ENCODE results near the gene NDUFA8.

Gene NDUFA8

DNA sequence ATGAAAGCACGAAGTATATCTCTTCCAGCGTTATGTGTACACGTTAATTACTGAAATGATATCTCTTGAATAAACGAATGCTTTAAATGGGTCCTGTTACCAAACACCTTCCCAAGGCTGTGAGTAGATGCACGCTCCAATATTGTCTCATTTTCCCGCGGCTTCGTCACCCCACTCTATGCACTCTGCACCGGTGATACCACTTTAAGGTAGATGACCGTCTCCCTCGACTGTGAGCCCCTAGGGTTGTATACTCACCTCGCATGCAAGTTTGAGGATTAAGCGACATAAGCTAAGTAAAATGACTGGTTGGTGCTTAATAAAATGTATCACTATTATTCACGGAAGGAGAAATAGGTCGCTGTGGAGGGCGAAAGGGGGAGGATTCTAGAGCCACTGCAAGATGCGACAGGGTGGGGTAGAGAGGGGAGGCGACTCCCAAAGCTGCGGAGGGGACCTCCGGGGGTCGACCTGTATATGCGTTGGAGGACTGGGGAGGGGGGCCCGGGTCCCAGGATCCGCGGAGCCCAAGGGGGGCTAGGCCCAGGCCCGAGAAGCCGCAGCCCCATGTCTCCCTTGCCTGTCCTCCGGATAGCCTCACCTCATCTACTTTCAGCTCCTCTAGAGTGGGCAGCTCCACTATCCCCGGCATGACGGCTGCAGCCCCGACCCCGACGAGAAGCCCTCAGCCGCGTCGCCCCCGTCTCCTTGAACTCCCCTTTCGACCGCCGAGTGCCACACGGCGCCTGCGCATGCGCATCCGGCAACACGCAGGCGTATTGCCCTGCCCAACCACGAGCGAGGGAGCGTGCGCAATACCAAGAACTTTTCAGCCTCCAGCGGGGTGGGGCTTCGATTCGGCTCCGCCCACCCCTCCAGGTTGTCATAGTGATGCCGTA, at the start of gene NDUFA8, which contains the start of gene MORN5:
Gene NDUFA8 (minus strand): TSS at position 754 of the 899 bp plus-strand sequence. CDS start 102 bp downstream, at position 652.
Gene MORN5 (plus strand): TSS at position 883 of the 899 bp plus-strand sequence. CDS start 65 bp downstream, outside the sequence.
- H3K27ac Mint-ChIP-seq, result peak within 1 kb of the TSS; percentile 95
- peaks cover 21% of the 10 kb centered on the region for H3K27me3 Mint-ChIP-seq (ENCODE audit: low read depth)
- peaks cover 21% of the 10 kb centered on the region for H3K4me1 Mint-ChIP-seq (ENCODE audit: low read depth)
- H3K9me3 Mint-ChIP-seq, result peaks cover 6% of the 10 kb centered on the region
- H3K36me3 Mint-ChIP-seq (ENCODE audit: low read depth), result peaks cover 4% of the 10 kb centered on the region
- H3K4me3 Mint-ChIP-seq, result peak within 1 kb of the TSS; percentile 99
- DNase-seq (ENCODE audit: low spot score), result peak; percentile 95

DNA sequence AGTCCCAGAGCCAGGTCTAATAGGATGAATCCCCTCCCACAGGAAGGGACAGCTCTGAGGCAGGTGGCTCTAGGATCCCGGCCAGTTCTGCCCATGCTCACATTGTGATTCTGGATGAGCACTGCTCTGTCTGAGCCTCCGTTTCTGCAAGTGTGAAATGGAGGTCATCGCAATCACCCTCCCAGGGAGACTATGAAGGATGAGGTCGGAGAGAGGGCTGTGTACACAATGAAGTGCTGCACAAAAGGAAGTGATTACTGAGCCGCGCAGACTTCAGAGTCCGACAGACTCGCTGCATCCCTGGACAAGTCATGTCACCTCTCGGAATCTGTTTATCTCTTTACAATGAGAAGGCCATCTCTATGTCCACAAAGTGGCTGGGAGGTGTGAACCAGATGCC, 47.5 kb upstream of the NDUFA8 start:
- peaks cover 14% of the 10 kb centered on the region for H3K27me3 Mint-ChIP-seq (ENCODE audit: low read depth)
- H3K36me3 Mint-ChIP-seq (ENCODE audit: low read depth), result no peaks in the 10 kb centered on the region
- no peak overlapping the region for H3K27ac Mint-ChIP-seq
- no peak for DNase-seq (ENCODE audit: low spot score)
- H3K9me3 Mint-ChIP-seq, result no peaks in the 10 kb centered on the region
- no peak overlapping the region for H3K4me3 Mint-ChIP-seq
- H3K4me1 Mint-ChIP-seq (ENCODE audit: low read depth), result no peaks in the 10 kb centered on the region

DNA sequence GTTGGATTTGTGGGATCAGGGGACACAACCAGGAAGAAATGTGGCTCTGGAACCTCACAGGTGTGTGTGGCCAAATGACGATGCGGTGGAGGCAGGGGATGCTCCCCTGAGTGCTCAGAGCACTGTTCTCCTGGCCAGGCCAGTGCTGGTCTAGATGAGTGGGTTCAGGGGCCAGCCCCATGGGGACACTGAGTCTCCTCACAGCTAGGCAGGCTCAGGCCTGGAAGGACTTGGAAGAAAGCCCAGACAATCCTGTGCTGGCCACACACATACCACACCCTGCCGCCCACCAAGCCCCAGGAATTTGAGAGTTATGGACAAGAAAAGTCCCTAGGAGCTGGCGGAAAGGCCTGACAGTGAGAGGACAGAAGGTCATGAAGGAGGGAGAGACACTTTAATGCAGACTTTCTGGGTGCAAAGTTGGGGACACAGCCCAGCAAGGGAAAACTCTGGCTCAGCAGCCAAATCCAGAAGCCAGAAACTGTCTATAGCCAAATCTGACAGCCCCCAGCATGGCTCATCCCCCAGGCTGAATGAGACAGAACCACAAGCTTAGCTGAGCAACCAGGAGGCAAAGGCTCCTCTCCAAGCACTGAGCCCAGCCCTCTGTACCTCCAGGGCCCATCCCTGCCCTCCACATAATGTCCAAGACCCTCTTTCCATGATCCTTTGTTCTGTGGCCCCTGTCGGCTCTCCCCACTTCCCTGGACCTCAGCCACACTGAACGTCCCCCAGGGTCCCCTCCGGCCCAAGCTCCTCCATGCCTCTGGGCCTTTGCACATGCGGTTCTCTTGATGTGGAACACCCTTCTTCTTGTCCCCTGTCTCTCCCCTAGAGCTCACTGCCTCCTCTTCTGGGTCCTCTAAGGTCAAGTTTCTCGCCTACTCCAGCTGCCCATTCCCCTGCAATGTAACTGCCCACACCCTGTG, 46.8 kb upstream of the NDUFA8 start:
- Mint-ChIP-seq H3K4me3 (no peak overlapping the region), H3K4me1 (ENCODE audit: low read depth) (no peaks in the 10 kb centered on the region), H3K27ac (no peak overlapping the region), H3K36me3 (ENCODE audit: low read depth) (no peaks in the 10 kb centered on the region), H3K27me3 (ENCODE audit: low read depth) (peaks cover 7% of the 10 kb centered on the region), H3K9me3 (no peaks in the 10 kb centered on the region)
- no peak for DNase-seq (ENCODE audit: low spot score)

DNA sequence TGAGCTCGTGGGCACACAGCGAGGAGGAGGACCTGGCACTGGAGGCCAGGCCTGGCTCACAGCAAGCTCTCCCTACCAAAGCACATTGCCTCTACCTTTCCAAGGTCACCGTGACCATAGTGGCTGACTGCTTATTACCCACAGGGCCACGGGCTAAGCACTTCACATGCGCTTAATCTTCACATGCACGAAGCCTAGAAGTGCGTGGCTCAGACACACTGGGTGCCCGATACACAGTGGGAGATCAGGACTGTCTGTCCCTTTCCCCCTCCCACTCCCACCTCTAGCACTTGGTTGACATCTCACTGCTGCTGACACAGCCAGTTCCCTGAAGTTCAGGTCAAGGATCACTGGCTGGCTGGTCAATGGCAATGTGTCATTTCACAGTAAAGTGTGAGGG, 45.6 kb upstream of the NDUFA8 start:
- H3K4me3 Mint-ChIP-seq, result no peak overlapping the region
- H3K9me3 Mint-ChIP-seq, result no peaks in the 10 kb centered on the region
- DNase-seq (ENCODE audit: low spot score), result no peak
- H3K27me3 Mint-ChIP-seq (ENCODE audit: low read depth), result peaks cover 5% of the 10 kb centered on the region
- no peaks in the 10 kb centered on the region for H3K36me3 Mint-ChIP-seq (ENCODE audit: low read depth)
- no peaks in the 10 kb centered on the region for H3K4me1 Mint-ChIP-seq (ENCODE audit: low read depth)
- H3K27ac Mint-ChIP-seq, result no peak overlapping the region

DNA sequence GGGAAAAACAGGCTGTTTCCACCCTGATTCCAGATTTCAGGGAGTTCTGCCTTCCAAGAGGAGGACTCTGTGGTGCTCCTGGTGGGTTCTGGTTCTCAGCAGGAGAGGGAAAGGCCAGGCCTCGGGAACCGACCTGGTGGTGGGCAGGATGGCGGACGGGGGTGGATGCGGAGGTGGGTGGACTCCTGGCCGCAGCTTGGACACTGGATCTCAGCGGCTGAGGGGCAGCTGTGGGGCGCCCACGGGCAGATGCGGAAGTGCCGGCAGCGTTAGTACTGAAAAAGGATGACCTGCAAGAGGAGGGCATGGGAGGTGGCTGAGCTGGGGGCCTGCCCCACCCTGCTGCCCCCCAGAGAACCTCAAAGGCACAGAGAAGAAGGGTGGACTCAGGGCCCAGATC, 44.9 kb upstream of the NDUFA8 start:
- H3K9me3 Mint-ChIP-seq, result no peaks in the 10 kb centered on the region
- DNase-seq (ENCODE audit: low spot score), result no peak

DNA sequence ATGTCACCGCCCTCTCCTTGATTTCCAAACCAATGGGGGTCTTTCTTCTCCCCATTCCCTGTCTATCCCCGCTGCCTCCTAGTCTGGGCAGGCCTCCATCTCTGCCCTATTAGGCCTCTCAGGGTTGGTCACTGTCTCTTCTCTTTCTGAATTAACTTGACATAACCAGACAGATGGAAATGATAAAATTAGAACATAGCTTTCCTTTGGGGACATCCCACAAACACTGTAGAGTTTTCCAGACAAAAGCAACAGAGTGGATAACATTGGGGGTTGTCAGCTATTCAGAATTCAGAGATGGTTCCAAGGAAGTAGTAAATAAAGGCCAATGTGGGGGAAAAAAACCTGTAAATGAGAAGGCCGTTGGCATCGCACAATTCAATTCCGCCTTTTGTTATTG, 44.5 kb upstream of the NDUFA8 start:
- no peak overlapping the region for H3K4me3 Mint-ChIP-seq

More for the DNA sequence above, 44.9 kb upstream of the NDUFA8 start:
- Mint-ChIP-seq H3K4me1 (ENCODE audit: low read depth) (no peaks in the 10 kb centered on the region), H3K4me3 (no peak overlapping the region), H3K27me3 (ENCODE audit: low read depth) (peaks cover 5% of the 10 kb centered on the region), H3K27ac (no peak overlapping the region), H3K36me3 (ENCODE audit: low read depth) (no peaks in the 10 kb centered on the region)

DNA sequence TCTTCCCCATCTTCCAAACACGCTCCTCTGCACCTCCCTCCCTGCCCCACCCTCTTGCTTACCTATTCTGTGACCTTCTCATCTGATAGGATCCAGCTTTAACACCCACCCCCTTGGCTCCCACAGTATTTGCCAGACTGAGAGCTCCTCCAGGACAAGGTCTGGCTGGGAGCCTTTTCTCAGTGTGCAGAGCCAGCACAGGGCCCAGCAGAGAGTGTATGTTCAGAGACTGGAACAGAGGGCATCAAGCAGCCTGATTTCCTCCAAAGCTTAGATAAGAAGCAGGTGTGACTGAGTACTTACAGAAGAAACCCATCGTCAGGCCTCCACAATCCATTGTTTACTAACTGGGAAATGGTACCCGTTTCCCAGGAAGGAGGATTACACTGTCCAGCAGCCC, 42.5 kb upstream of the NDUFA8 start:
- Mint-ChIP-seq H3K27me3 (ENCODE audit: low read depth) (peaks cover 5% of the 10 kb centered on the region), H3K27ac (no peak overlapping the region), H3K36me3 (ENCODE audit: low read depth) (no peaks in the 10 kb centered on the region), H3K4me1 (ENCODE audit: low read depth) (no peaks in the 10 kb centered on the region), H3K9me3 (no peaks in the 10 kb centered on the region), H3K4me3 (no peak overlapping the region)
- no peak for DNase-seq (ENCODE audit: low spot score)

More for the DNA sequence above, 44.5 kb upstream of the NDUFA8 start:
- Mint-ChIP-seq H3K27me3 (ENCODE audit: low read depth) (peaks cover 5% of the 10 kb centered on the region), H3K27ac (no peak overlapping the region), H3K9me3 (no peaks in the 10 kb centered on the region), H3K4me1 (ENCODE audit: low read depth) (no peaks in the 10 kb centered on the region), H3K36me3 (ENCODE audit: low read depth) (no peaks in the 10 kb centered on the region)
- DNase-seq (ENCODE audit: low spot score), result no peak

DNA sequence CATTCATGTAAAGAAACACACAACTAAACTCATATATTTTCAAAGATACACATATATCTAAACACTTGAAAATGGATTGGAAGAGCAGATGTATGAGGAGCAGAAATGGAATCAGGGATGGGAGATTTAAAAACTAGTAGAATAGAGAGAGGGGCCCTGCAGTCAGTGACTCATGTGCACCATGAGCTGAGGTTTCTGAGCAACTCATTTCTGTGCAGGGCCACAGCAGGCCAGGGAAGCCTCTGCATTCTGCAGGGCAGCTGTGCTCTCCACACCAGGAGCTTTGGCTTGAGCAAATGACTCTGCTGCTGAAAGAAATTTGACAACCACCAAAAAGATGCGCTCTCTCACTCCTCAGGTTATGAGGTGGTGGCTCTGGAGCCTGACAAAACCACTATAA, 42.1 kb upstream of the NDUFA8 start:
- no peak for DNase-seq (ENCODE audit: low spot score)
- Mint-ChIP-seq H3K9me3 (no peaks in the 10 kb centered on the region), H3K4me3 (no peak overlapping the region), H3K27ac (no peak overlapping the region), H3K36me3 (ENCODE audit: low read depth) (no peaks in the 10 kb centered on the region), H3K27me3 (ENCODE audit: low read depth) (peaks cover under 1% of the 10 kb centered on the region), H3K4me1 (ENCODE audit: low read depth) (no peaks in the 10 kb centered on the region)

DNA sequence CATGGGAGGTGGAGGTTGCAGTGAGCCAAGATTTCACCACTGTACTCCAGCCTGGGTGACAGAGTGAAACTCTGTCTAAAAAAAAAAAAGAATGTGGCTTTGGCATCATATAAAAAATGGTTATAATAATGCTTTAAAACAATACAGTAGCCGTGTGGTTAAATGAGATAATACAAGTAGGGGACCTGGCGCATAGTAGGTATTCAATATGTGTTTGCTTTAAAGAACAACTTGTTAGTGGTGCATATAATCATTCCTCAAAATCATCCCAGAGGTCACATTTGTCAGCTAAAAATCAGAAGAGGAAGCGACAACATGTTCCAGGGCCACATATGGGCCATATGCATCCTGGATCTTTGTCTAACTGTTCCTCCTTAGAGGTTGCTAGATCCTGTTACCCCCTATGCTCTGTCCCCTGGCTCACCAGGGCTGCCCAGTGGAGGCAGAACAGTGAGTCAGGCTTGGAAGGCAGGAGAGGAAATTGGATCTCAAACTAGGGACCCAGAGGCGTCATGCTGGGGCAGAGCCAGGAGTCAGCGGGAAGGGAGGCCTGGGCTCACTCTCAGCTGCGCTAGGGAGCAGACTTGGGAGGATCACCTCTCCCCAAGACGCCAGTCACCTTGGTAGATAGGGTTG, 41.5 kb upstream of the NDUFA8 start:
- no peaks in the 10 kb centered on the region for H3K27me3 Mint-ChIP-seq (ENCODE audit: low read depth)
- H3K9me3 Mint-ChIP-seq, result no peaks in the 10 kb centered on the region
- no peak overlapping the region for H3K4me3 Mint-ChIP-seq
- no peaks in the 10 kb centered on the region for H3K36me3 Mint-ChIP-seq (ENCODE audit: low read depth)
- H3K27ac Mint-ChIP-seq, result no peak overlapping the region
- H3K4me1 Mint-ChIP-seq (ENCODE audit: low read depth), result no peaks in the 10 kb centered on the region
- DNase-seq (ENCODE audit: low spot score), result no peak

DNA sequence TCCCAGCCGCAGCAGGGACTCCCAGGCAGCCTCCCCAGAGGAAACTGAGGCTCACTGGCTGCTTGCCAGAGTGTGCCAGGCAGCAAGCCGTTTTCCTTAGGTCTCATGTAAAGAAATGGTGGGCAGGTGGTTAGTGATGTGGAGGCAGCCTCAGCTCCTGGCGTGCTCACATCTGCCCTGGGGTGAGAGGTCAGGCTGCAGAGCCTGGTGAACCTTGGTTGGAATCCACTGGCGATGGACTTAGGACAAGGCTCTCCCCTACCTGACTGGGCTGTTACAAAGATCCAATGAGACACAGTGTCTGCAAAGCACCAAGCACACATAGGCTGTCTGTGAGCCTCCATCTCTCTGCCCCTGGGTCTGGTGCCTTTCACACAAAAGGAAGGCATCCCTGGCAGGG, 38.3 kb upstream of the NDUFA8 start:
- Mint-ChIP-seq H3K27ac (no peak overlapping the region), H3K9me3 (no peaks in the 10 kb centered on the region), H3K4me1 (ENCODE audit: low read depth) (no peaks in the 10 kb centered on the region), H3K27me3 (ENCODE audit: low read depth) (peaks cover 3% of the 10 kb centered on the region), H3K36me3 (ENCODE audit: low read depth) (no peaks in the 10 kb centered on the region), H3K4me3 (no peak overlapping the region)
- DNase-seq (ENCODE audit: low spot score), result no peak

DNA sequence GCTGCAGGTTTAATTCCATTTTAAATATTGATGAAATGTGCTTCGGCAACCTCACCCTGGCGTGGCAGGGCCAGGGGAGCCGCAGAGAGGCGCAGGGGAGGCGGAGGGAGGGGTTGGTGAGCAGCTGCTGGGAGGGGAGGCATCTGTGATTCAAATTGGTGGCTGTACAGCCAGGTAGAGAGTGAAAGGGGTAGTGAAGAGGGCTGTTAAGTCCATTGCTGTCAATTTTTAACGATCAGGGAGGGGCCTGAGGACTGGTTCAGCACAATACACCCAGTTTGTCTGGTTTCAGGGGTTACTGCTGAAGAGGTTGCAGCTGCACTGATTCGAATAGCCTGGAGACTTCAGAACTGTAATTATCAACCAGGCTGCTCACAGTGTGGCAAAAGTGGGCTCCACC, 37.8 kb upstream of the NDUFA8 start:
- Mint-ChIP-seq H3K4me3 (no peak overlapping the region), H3K27ac (no peak overlapping the region), H3K36me3 (ENCODE audit: low read depth) (no peaks in the 10 kb centered on the region)

DNA sequence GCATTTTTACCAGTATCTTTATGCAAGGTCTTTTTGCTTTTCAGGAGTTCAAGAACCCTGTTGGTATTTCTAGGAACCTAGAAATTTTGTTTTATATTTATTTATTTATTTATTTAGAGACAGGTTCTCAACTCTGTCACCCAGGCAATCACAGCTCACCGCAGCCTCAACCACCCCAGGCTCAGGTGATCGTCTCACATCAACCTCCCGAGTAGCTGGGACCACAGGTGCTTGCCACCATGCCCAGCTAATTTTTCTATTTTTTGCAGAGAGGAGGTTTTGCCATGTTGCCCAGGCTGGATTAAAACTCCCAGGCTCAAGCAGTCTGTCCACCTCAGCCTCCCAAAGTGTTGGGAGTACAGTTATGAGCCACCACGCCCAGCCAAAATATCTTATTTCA, 36.3 kb upstream of the NDUFA8 start:
- Mint-ChIP-seq H3K27me3 (ENCODE audit: low read depth) (peaks cover 3% of the 10 kb centered on the region), H3K9me3 (no peaks in the 10 kb centered on the region), H3K27ac (no peak overlapping the region), H3K36me3 (ENCODE audit: low read depth) (no peaks in the 10 kb centered on the region), H3K4me1 (ENCODE audit: low read depth) (no peaks in the 10 kb centered on the region), H3K4me3 (no peak overlapping the region)
- DNase-seq (ENCODE audit: low spot score), result no peak

More for the DNA sequence above, 37.8 kb upstream of the NDUFA8 start:
- Mint-ChIP-seq H3K27me3 (ENCODE audit: low read depth) (peaks cover 3% of the 10 kb centered on the region), H3K4me1 (ENCODE audit: low read depth) (no peaks in the 10 kb centered on the region), H3K9me3 (no peaks in the 10 kb centered on the region)
- DNase-seq (ENCODE audit: low spot score), result no peak

DNA sequence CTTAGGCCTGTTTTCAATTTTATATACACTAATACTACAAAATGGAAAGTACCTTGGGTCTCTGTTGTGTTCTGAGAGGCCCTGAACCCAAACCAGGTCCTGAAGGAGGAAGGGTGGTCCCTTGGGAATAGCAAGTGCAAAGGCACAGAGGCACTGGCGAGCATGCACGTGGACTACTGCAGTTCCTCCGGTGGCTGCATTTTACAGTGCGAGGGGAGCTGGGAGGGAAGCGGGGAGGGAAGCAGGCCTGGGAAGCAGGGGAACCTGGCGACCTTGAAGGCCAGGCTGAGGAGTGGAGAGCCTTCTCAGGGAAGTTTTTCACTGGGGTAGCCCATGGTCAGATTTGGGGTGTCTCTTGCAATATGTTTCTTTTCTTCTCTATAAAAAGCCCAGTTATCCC, 34.1 kb upstream of the NDUFA8 start:
- Mint-ChIP-seq H3K27ac (no peak overlapping the region), H3K36me3 (ENCODE audit: low read depth) (no peaks in the 10 kb centered on the region), H3K4me3 (no peak overlapping the region), H3K4me1 (ENCODE audit: low read depth) (no peaks in the 10 kb centered on the region), H3K27me3 (ENCODE audit: low read depth) (peaks cover 3% of the 10 kb centered on the region), H3K9me3 (no peaks in the 10 kb centered on the region)
- no peak for DNase-seq (ENCODE audit: low spot score)

Data from T-helper 2 cell treated with Interferon-gamma antibody and Interleukin-4, amounts not matched to agents 5 μg/mL and 100 μg/mL, for 36 hours (primary cell).